Measurements from ENCODE around the gene FAM13A. TPM values are rescaled to one million over a fixed set of nuclear protein-coding genes. Genes with fewer than 3 reads are reported as not detected.
A peak's percentile ranks its signal among the peaks of the same experiment; 100 is the strongest.
"Not testable (repeated sequence)": the region's sequence is repeated elsewhere in the genome, so short reads cannot be mapped to it uniquely, and the experiment has no call there.

Gene FAM13A
- total RNA-seq, 1 donor from 2014 or later = 39.1 TPM

GRCh38 chr4:89024051-89024675, 32.8 kb downstream of the FAM13A start:
- H3K36me3 ChIP-seq = no peaks in the 10 kb centered on the region
- peak; percentile 84 for TF ChIP-seq CTCF (IDR thresholded peaks at IDR 0.05)
- no peaks in the 10 kb centered on the region for H3K4me1 ChIP-seq
- H3K9me3 ChIP-seq = no peaks in the 10 kb centered on the region
- H3K27ac ChIP-seq = no peak overlapping the region
- no peak overlapping the region for H3K4me3 ChIP-seq
- ATAC-seq (peak; percentile 92 to 97), DNase-seq (no peak)
- no peaks in the 10 kb centered on the region for H3K27me3 ChIP-seq (ENCODE audit: low read depth)
- intact Hi-C loops (cut with DNase I) = loop anchor here (5.0 kb wide), 1 partner anchor 207 kb away; no protein-coding TSS in a partner anchor

- H3K4me1 ChIP-seq = no peaks in the 10 kb centered on the region
- no peaks in the 10 kb centered on the region for H3K27me3 ChIP-seq (ENCODE audit: low read depth)
- H3K27ac ChIP-seq = no peak overlapping the region
- no peaks in the 10 kb centered on the region for H3K9me3 ChIP-seq
- no peak overlapping the region for H3K4me3 ChIP-seq
- DNase-seq (no peak), ATAC-seq (no peak)
- H3K36me3 ChIP-seq = peaks cover 9% of the 10 kb centered on the region
- TF ChIP-seq CTCF (IDR thresholded peaks at IDR 0.05) = no peak
- intact Hi-C loops (cut with DNase I) = loop anchor here (5.0 kb wide), 1 partner anchor 206 kb away; no protein-coding TSS in a partner anchor
These were observed 33.8 kb downstream of the FAM13A start for GRCh38 chr4:89023140-89023539.

- intact Hi-C loops (cut with DNase I) = loop anchor here (5.0 kb wide), 1 partner anchor 205 kb away; no protein-coding TSS in a partner anchor
- ATAC-seq (no peak), DNase-seq (no peak)
- H3K36me3 ChIP-seq = peaks cover 10% of the 10 kb centered on the region
- H3K27ac ChIP-seq = no peak overlapping the region
- H3K4me1 ChIP-seq = no peaks in the 10 kb centered on the region
- H3K27me3 ChIP-seq (ENCODE audit: low read depth) = no peaks in the 10 kb centered on the region
- H3K4me3 ChIP-seq = no peak overlapping the region
- TF ChIP-seq CTCF (IDR thresholded peaks at IDR 0.05) = no peak
- no peaks in the 10 kb centered on the region for H3K9me3 ChIP-seq
These were observed 34.4 kb downstream of the FAM13A start for GRCh38 chr4:89022426-89023128.

GRCh38 chr4:89021684-89022083, 35.3 kb downstream of the FAM13A start:
- H3K36me3 ChIP-seq = peaks cover 10% of the 10 kb centered on the region
- no peaks in the 10 kb centered on the region for H3K27me3 ChIP-seq (ENCODE audit: low read depth)
- no peak for TF ChIP-seq CTCF (IDR thresholded peaks at IDR 0.05)
- no peak for ATAC-seq
- H3K27ac ChIP-seq = no peak overlapping the region
- no peaks in the 10 kb centered on the region for H3K4me1 ChIP-seq
- intact Hi-C loops (cut with DNase I) = loop anchor here (5.0 kb wide), 1 partner anchor 204 kb away; no protein-coding TSS in a partner anchor
- H3K9me3 ChIP-seq = no peaks in the 10 kb centered on the region
- DNase-seq = no peak
- H3K4me3 ChIP-seq = no peak overlapping the region

GRCh38 chr4:89021062-89021461, 35.9 kb downstream of the FAM13A start:
- H3K4me1 ChIP-seq = no peaks in the 10 kb centered on the region
- H3K36me3 ChIP-seq = peaks cover 10% of the 10 kb centered on the region
- no peak overlapping the region for H3K4me3 ChIP-seq
- no peak for TF ChIP-seq CTCF (IDR thresholded peaks at IDR 0.05)
- intact Hi-C loops (cut with DNase I) = loop anchor here (5.0 kb wide), 1 partner anchor 204 kb away; no protein-coding TSS in a partner anchor
- DNase-seq (no peak), ATAC-seq (no peak)
- no peaks in the 10 kb centered on the region for H3K9me3 ChIP-seq
- no peak overlapping the region for H3K27ac ChIP-seq
- H3K27me3 ChIP-seq (ENCODE audit: low read depth) = no peaks in the 10 kb centered on the region

- ATAC-seq; H3K4me3 ChIP-seq; H3K4me1 ChIP-seq; H3K27ac ChIP-seq; H3K9me3 ChIP-seq; DNase-seq; intact Hi-C loops (cut with DNase I); H3K27me3 ChIP-seq (ENCODE audit: low read depth): not testable (repeated sequence)
- H3K36me3 ChIP-seq = peaks cover 10% of the 10 kb centered on the region
These were observed 42.1 kb downstream of the FAM13A start for GRCh38 chr4:89014897-89015296.

Measured in lower lobe of right lung (tissue), 2 donors.